Measurements from ENCODE around the gene CAMKV. TPM values are rescaled to one million over a fixed set of nuclear protein-coding genes. Genes with fewer than 3 reads are reported as not detected.

CAMKV gene
- total RNA-seq, 1 experiment from 2014 or later: 0.10 TPM

DNA sequence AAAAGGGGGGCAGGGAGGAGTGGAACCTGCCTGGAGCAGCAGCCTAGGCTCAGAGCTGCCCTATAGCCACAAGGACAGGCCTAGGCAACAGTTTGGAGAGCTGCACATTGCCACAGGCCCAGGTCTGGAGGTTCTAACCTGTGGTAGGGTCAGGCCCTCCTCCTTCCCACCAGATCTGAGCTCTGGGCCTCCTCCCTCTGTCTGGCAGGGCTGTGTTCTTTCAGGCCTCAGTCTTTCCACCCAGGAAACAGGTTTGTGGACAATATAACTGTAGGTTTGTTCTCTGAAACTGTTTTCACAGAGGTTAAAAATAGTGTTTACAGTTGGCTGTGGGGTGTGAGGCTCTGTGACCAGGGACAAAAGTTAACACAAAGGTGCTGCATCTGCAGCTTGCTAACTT, 9.0 kb upstream of the CAMKV start:
- Histone ChIP-seq H3K9me2 (ENCODE audit: insufficient read depth) (no peaks in the 10 kb centered on the region), H4K20me1 (ENCODE audit: insufficient read depth) (no peaks in the 10 kb centered on the region), H3K4me1 (ENCODE audit: control insufficient read depth in 1 of 2, insufficient read depth in 2 of 2, low read length in 2 of 2) (peaks cover 0 to 6% of the 10 kb centered on the region in 2 experiments; a peak in 1 of 4 replicates), H3K9ac (ENCODE audit: low read length) (no peak overlapping the region), H3K27me3 (ENCODE audit: insufficient read depth, low read length) (no peaks in the 10 kb centered on the region), H3K79me2 (ENCODE audit: insufficient read depth, low read length) (no peaks in the 10 kb centered on the region), H3K4me3 (replicated peaks in 1 of 2; ENCODE audit: low read depth in 1 of 2, low read length in 2 of 2) (no peak overlapping the region), H2AFZ (ENCODE audit: low read depth, low read length, poor library complexity, severe bottlenecking) (no peak overlapping the region), H3K36me3 (ENCODE audit: control insufficient read depth in 1 of 2, insufficient read depth in 2 of 2, low read length in 2 of 2) (no peaks in the 10 kb centered on the region), H3K9me3 (ENCODE audit: control insufficient read depth in 1 of 2, insufficient read depth in 1 of 2, low read depth in 1 of 2, low read length in 2 of 2) (no peaks in the 10 kb centered on the region), H3K4me2 (ENCODE audit: low read length) (no peak overlapping the region), H3K27ac (ENCODE audit: low read depth, low read length) (no peak overlapping the region)
- ChIA-PET RAD21 (ENCODE audit: low non-redundant PET in 1 of 2, low total read pairs in 2 of 2, uncharacterized antibody in 2 of 2, unreplicated experiment in 2 of 2) (no interaction called here), CTCF (interaction anchor here (0.7 kb wide), 1 partner anchor 22 kb away, joined by 3 read pairs; no protein-coding TSS in a partner anchor), POLR2A (interaction anchor here (8.4 kb wide), 1 partner anchor 22 kb away, joined by 43 read pairs; the partner anchor contains the start of gene MST1R)
- TF ChIP-seq, protein P1, sequence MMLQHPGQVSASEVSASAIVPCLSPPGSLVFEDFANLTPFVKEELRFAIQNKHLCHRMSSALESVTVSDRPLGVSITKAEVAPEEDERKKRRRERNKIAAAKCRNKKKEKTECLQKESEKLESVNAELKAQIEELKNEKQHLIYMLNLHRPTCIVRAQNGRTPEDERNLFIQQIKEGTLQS (IDR thresholded peaks at IDR 0.05): no peak
- TF ChIP-seq FOSL1 (IDR thresholded peaks at IDR 0.05; ENCODE audit: low read depth) (no peak), ZNF274 (IDR thresholded peaks at IDR 0.05; ENCODE audit: low read depth, low read length) (no peak), POLR2AphosphoS5 (IDR thresholded peaks at IDR 0.05; ENCODE audit: low read depth, low read length) (no peak), SIN3A (IDR thresholded peaks at IDR 0.05; ENCODE audit: low read depth) (no peak), EGR1 (IDR thresholded peaks at IDR 0.05; ENCODE audit: low read depth) (no peak), ELF1 (IDR thresholded peaks at IDR 0.05; ENCODE audit: borderline replicate concordance, low read depth) (no peak)
- TF ChIP-seq, protein P2, sequence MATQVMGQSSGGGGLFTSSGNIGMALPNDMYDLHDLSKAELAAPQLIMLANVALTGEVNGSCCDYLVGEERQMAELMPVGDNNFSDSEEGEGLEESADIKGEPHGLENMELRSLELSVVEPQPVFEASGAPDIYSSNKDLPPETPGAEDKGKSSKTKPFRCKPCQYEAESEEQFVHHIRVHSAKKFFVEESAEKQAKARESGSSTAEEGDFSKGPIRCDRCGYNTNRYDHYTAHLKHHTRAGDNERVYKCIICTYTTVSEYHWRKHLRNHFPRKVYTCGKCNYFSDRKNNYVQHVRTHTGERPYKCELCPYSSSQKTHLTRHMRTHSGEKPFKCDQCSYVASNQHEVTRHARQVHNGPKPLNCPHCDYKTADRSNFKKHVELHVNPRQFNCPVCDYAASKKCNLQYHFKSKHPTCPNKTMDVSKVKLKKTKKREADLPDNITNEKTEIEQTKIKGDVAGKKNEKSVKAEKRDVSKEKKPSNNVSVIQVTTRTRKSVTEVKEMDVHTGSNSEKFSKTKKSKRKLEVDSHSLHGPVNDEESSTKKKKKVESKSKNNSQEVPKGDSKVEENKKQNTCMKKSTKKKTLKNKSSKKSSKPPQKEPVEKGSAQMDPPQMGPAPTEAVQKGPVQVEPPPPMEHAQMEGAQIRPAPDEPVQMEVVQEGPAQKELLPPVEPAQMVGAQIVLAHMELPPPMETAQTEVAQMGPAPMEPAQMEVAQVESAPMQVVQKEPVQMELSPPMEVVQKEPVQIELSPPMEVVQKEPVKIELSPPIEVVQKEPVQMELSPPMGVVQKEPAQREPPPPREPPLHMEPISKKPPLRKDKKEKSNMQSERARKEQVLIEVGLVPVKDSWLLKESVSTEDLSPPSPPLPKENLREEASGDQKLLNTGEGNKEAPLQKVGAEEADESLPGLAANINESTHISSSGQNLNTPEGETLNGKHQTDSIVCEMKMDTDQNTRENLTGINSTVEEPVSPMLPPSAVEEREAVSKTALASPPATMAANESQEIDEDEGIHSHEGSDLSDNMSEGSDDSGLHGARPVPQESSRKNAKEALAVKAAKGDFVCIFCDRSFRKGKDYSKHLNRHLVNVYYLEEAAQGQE (IDR thresholded peaks at IDR 0.05; ENCODE audit: low read depth): no peak
- no TSS peak for BruUV-seq (replicated peaks)
- intact Hi-C loops (cut with micrococcal nuclease): no loop called here
- DNase-seq (ENCODE audit: low read depth, low spot score) (no peak), ATAC-seq (no peak)
